GM12875 (cell line): ENCODE measurements around the gene RND3.

Experiments
- H3K4me3 ChIP-seq: one replicate; pipeline ENCODE4 v1.5.1; 2011; ENCODE audit warnings: low read depth, low read length, control low read depth
- TF ChIP-seq, protein P1 (sequence below): IDR thresholded peaks from 2 replicates; pipeline ENCODE4 v1.5.1; 2011; ENCODE audit warnings: low read depth, mild to moderate bottlenecking, control low read depth, inconsistent platforms, low read length, moderate library complexity, borderline replicate concordance; ENCODE audit not compliant: insufficient read depth

Gene RND3

DNA sequence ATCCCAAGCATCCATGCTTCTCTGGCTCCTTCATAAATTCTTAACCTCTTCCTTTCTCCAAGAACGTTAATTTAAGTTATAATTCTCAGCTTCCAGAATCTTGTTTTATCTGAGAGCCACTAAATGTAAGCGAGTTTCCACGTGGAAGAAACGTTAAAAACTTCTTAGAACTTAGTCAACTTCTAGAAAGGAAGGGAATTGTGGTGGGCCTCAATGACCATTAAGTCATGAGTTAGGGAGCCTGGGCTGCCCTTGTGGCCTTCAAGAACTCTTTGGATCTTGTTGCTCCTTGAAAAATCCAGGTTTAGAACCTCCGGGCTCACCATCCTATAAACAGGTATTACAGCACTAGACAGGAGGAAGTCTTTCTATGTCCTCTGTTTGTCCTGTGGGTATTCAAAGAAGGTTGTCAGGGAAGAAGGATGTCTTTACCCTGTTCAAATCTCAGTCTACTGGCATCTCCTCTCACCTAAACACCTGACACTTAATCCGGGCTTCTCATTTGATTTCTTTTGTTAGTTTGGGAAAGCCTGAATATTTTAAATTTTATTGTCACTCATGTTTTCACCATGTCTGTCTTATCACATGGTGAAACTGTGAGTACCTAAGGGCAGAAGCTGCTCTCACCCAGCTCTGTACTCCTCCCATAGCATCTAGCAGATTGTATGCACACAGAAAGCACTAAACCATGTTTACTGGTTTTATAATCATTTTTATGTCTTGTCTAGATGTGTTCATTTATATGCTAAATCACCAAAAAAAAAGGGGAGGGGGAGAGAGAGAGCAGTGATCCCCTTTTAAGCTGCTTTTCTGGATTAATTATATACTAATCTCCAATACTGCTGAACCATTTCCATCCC, 6.3 kb downstream of the RND3 start:
- no peak overlapping the region for H3K4me3 ChIP-seq
- TF ChIP-seq, protein P1, sequence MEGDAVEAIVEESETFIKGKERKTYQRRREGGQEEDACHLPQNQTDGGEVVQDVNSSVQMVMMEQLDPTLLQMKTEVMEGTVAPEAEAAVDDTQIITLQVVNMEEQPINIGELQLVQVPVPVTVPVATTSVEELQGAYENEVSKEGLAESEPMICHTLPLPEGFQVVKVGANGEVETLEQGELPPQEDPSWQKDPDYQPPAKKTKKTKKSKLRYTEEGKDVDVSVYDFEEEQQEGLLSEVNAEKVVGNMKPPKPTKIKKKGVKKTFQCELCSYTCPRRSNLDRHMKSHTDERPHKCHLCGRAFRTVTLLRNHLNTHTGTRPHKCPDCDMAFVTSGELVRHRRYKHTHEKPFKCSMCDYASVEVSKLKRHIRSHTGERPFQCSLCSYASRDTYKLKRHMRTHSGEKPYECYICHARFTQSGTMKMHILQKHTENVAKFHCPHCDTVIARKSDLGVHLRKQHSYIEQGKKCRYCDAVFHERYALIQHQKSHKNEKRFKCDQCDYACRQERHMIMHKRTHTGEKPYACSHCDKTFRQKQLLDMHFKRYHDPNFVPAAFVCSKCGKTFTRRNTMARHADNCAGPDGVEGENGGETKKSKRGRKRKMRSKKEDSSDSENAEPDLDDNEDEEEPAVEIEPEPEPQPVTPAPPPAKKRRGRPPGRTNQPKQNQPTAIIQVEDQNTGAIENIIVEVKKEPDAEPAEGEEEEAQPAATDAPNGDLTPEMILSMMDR: no peak

DNA sequence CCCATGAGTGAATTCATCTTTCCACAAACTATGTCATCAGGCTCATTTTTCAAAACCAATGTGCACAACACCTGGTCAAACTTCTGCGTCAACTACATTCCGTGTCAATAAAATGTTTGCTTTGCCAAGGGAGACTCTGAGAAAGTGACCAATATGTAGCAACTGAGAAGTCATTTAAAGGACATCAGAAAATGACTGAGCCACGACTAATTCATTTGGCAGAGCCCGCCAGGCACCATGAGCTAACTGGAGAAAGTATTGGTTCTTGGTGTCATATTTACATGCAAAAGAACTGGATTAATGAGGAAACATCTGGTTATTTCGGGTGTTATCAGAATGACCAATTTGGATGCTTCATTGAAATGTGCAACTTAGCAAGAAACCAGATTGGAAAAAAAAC, 7.2 kb downstream of the RND3 start:
- no peak overlapping the region for H3K4me3 ChIP-seq
- TF ChIP-seq, protein P1: no peak

DNA sequence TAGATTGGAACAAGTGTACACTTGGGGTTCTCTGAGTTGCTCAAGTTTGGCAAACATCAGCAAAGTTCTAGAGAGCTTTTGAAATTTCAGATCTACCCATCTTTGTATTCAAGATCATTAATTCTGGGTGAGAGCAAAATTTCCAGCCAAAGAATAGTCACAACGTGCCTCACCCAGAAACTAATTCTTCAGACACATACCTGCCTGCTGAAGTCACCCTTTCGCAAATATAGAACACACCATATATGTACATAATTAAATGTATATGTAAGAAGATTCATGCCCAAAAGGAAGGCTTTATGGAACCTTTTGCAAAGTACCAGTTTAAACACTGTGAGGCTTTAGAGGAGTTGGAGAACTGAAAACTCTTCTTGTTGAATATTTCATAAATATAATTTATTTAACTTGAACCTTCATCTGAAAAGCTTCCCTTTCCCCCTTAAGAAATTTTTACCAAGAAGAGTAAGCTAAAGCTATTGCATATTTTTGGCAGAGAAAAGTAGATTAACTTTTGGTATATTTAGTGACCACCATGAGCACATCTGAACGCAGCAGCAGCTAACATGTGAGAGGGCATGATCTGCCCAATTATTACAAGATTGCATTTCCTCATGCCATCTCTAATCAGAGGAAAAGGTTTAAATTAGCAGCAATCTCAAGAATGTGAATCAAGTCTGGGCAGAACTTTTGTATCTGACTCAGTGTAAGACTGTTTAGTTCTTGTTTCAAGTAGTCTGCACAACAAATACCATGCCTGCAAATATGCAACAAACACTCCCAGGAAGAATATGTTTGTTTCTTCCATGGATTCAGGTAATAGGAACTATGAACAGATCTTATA, 8.2 kb downstream of the RND3 start:
- no peak overlapping the region for H3K4me3 ChIP-seq
- TF ChIP-seq, protein P1: no peak

DNA sequence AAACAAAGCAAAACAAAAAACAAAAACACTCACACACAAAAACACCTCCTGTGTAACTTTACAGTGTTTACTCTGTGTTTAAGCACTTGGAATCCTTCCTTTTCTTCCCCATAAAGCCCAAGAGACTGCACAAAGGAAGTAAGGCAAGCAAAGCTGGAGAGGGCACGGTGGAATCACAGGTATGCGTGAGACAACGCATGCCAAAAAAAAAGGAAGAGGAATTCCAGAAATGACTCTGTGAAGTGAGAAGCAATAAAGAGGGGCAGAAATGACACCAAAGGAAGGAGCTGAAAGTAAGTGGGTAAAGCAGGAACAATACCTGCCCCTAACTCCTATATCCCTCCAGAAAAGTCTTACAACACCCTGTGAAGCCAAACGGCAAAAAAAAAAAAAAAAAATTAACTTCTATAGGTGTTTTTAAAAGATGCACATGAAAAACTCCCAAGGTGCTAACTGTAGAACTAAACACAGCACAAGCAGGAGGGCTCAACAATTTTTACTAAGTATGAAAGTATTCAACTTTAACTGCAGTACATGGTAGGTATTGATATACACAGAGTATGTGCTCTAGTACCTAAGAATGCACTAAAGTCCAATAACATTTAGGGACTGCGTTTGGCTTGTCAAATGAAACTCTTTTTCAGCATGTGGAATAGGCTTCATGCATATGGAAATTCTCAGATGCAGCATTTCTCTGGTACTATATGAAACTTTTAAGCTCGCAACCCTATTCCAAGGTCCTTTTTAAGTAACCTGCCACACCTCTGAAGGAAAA, 9.1 kb downstream of the RND3 start:
- TF ChIP-seq, protein P1: no peak

DNA sequence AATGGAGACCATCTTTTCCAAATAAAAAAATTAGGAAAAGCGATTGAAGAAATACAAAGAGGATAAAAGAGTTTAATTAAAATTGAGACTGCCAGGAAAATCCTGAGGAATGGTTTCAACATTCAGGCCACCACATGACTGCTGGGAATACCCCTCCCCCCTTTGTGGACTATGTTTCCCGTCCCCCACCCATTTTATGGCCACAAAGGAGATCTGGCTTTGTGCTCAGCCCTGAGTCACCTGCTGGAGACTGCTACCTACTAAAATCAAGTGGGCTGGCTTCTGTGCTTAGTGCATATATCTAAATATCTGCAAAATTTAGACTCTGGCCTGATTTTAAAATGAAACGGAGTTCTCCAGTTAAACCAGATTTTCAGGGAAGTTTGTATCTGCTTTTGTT, 10.1 kb downstream of the RND3 start:
- TF ChIP-seq, protein P1: no peak
- H3K4me3 ChIP-seq: no peak overlapping the region

More for the DNA sequence above, 9.1 kb downstream of the RND3 start:
- H3K4me3 ChIP-seq: no peak overlapping the region

DNA sequence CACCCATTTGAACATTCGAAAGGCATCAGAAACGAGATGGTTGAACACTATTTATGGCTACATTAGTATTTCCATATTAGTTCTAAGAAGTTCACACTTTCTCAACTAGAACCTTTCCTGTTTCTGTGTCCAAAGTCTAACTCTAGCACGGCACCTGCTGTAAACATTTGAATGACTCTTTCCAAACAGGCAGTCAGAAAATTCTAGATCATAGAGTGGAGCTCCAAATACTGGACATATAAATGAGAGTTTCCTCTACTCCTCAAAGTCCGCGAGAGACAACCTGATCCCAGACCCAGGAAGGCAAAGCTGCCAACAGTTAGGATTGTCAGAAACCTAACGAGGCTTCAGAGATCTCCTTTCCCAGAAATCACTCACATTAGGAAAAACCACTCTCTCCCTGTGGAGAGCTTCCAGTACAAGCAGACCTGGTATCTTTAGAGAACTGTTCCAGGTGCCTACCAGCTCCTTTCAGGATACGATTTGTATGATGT, 10.6 kb downstream of the RND3 start:
- TF ChIP-seq, protein P1: no peak
- no peak overlapping the region for H3K4me3 ChIP-seq
